Limb (tissue), 2 donors: ENCODE results near the gene ENAH.

Source experiments
- DNase-seq, 2 donors: peaks; one replicate each; pipeline ENCODE4 v3.0.0-alpha.2; 2016; ENCODE audit errors: extremely low spot score in 2 of 2

The ENAH gene

GRCh38 chr1:225504776-225505175 lies 148.1 kb downstream of the ENAH start:
- DNase-seq = no peak

GRCh38 chr1:225500624-225501192 lies 152.2 kb downstream of the ENAH start:
- no peak for DNase-seq

- DNase-seq = no peak
Measured at GRCh38 chr1:225498549-225499136, 154.3 kb downstream of the ENAH start.

DNA sequence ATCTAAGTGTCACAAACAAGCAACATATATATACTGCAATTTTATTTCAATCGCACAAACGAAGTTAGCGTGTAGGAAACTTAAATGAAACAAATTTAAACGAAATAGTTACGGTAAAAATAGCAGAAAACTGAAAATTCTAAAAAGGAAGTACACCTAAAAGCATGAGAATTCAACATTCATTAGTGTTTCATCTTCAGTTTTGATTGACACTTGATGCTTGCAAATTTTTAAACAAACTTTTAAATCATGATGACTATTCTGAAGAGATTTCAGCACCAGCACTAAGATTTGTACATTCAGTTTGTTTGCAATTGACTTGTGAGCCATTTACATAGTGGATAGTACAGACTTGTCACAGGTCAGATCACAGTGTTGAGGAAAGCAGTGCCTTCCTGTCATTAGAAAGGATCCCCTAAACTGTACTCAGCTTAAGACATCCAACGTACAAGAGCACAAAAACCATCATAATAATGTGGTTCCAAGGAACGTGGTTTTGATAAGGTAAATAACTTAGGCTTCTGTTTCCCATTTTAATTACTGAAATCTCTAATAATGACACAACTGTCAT lies 158.0 kb downstream of the ENAH start:
- DNase-seq = no peak

DNA sequence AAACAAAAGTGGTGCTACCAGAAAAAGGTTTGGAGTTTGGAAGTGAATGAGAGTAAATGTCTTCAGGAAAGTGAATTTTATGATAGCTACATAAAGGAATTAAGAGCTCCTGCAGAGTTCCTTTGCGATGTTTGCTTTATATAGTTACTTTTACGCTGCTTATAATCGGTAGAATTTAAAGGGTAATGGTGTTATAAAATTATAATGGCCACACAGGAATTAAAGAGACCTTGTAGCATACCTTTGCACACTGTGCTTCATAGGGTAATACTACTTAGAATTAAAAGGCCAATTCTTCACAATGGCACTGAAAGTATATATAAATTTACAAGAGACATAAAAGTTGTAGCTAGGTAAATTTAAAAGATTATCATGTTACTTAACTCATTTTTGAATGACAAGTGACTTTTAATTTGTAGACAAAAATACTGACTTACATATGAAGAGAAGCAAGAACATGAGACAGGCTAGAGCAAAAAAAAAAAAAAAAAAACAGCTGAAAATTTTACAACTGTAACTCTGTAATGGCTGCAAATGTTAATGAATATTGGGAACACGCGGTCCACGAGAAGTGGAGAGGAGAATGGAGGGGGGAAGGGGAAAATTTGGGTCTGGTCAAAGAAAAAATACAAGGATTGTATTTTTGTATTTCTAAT lies 159.2 kb downstream of the ENAH start:
- no peak for DNase-seq

DNA sequence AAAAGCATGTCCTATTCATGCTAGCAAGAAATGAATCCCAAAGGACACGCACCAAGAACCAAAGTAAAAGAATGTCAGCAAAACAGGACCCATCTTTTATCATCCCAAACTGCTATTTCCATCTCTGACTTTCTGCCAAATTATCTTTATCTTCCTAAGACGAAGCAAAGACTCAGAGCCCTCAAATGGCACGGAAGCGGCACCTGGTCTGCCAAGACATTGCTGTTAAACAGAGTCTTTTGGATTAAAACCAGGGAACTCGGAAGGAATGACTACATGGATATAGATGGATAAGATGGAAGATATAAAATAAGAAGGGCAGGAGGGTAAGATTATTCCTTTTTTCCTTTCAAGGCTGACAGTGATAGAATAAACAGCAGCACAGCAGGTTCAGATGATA lies 164.2 kb downstream of the ENAH start:
- no peak for DNase-seq

DNA sequence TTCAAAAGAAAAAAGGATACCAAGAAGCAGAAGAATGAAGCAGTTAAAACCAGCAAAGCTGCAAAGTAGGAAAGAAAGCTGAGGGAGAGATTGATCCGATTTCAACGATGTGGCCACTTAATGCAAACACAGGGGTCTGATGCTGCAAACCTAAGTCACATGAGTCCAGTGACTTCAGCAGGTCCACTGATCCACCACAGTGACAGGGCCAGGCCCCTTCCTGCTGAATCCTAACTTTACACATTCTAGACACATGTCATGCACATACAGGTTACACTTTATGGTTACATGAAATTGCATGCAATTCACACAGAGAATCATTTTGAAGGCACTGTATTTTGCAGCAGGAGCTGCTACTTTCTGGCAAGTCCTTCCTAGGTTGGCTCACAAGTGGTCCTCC lies 166.1 kb downstream of the ENAH start:
- DNase-seq = no peak

- no peak for DNase-seq
Measured at GRCh38 chr1:225485991-225486530, 166.9 kb downstream of the ENAH start.

GRCh38 chr1:225485226-225485625 lies 167.7 kb downstream of the ENAH start:
- DNase-seq = no peak

GRCh38 chr1:225484657-225485214 lies 168.2 kb downstream of the ENAH start:
- no peak for DNase-seq

DNA sequence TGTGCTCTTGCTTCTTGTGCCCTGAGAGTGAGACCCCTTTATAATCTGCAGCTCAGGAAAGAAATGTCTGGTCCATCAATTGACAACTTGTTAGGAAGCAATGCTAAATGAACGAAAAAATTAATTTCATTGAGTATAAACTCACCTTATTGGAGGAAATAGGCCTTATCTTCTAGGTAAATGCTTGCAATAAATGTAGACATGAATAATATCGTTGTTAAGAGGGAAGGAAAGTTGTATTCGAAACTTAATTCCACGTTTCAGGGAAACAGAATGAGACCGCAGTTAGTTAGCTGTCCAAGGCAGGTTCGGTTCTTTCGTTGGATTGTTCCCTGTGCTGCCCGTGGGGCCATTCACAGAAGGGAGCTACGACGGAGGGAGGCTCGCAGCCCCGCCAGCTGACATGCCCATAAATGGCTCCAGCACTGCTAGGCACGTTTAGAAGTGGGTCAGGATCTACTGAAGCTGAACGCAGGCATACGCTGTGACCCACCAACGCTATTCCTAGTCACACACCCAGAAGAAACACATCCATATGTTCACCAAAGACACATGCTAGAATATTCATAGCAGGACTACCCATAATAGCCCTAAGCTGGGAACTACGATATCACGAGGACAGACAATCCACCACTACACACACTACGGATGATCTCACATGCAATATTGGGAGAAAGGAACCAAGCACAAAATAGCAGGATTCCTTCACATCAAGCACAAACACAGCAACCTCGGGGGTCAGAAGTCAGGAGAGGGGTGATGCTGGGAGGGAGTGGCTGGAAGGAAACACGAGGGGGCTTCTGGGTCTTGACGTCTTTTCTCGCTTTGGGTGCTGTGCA lies 168.9 kb downstream of the ENAH start:
- no peak for DNase-seq

GRCh38 chr1:225482421-225482950 lies 170.4 kb downstream of the ENAH start:
- DNase-seq = no peak

DNA sequence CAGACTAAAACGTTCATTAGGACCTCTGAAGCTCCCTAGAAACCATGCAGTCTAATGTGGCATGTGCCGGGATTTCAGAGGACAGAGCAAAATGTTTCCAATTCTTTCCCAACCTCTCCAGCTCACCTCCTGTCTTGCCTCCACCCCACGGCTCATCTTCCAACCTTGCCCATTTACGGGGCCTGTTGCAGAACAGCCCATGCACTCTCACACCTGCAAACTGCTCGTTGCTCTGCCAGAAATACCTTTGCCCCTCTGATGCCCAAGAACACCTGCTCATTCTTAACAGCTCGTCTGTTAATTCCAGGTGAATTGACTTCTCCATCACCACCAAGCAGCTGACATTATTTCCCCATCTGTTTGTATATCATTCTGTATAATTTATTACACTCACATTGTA lies 171.2 kb downstream of the ENAH start:
- no peak for DNase-seq

- DNase-seq = no peak
Measured at GRCh38 chr1:225480825-225481434, 172.0 kb downstream of the ENAH start.

DNA sequence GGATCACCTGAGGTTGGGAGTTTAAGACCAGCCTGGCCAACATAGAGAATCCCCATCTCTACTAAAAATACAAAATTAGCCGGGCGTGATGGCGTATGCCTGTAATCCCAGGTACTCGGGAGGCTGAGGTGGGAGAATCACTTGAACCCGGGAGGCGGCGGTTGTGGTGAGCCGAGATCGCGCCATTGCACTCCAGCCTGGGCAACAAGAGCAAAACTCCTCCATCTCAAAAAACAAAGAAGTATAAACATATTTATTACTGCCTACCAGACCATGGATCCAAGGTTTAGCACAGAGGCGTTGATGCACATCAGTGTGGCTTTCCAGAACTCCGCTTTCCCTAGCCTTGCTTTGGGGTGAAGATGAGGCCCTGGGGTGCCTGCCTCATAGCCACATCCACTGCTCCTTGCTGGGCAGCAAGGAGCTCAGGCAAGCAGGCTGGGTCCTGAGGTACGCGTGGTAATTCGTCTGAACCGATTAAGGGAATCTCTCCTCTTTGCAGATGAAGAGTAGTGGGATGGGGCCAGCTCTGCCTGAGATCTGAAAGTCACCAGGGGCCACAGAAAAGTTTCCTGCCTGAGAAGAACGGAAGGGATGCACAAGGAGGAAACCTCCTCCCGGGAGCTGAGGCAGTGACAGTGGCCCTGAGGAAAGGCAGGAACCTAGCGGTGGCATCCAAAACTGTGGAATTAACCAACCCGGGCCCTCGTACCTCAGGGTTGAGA lies 172.8 kb downstream of the ENAH start:
- DNase-seq = no peak

DNA sequence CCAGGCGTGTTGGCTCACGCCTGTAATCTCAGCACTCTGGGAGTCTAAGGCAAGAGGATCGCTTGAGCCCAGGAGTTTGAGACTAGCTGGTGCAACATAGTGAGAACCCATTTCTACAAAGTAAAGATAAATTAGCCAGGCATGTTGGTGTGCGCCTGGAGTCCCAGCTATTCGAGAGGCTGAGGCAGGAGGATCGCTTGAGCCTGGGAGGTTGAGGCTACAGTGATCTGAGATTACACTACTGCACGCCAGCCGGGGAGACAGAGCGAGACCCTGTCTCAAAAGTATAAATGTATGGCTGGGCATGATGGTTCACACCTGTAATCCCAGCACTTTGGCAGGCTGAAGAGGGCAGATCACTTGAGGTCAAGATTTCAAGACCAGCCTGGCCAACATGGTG lies 173.6 kb downstream of the ENAH start:
- no peak for DNase-seq

DNA sequence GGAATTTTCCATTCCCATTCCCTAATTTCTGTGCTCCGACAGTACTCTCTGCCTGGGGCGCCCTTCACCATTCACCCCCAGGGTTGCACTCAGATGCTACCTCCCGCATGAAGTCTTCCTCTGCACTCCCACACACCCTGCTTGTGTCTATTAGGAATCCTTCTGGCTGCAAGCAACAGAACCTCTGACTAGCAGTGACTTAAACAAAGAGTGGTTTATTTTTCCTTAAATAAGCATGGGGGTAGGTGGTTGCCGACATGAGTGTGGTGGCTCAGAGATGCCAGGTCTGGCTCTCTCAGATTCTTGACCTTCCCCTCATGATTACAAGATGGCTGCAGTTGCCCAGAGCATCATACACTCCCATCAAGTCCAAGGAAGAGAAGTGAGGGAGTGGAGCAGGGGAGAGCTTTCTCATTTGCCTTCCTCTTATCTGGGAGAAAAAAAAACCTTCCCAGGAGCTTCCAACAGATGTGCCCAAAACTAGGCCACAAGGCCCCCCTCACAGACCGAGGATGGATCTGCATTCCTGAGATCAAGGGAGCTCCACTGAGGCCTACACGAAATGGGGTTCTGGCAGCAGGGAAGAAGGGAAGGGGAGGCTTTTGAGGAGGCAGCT lies 175.5 kb downstream of the ENAH start:
- no peak for DNase-seq

GRCh38 chr1:225476538-225476988 lies 176.4 kb downstream of the ENAH start:
- no peak for DNase-seq

DNA sequence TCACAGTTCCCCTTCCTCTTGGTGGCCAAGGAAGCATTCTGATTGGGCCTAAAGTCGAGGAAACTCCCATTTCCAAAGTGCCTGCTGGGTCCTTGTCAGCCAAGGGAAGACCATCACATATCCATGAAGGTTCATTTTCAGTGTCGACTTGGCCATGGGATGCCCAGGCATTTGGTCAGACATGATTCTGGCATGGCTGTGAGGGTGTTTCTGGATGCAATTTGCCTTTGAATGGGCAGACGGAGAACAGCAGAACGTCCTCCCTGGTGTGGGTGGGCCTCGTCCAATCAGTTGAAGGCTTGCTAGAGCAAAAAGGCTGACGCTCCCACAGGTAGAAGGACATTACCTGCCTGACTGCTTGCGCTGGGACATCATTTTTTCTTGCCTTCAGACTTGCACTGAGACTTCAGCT lies 176.8 kb downstream of the ENAH start:
- DNase-seq = no peak
